Muscle of arm (tissue), 12 donors: Measurements from ENCODE around the gene FBXO4. TPM values are rescaled to one million over a fixed set of nuclear protein-coding genes. Genes with fewer than 3 reads are reported as not detected.
A peak's percentile ranks its signal among the peaks of the same experiment; 100 is the strongest.
"Not testable (repeated sequence)": the region's sequence is repeated elsewhere in the genome, so short reads cannot be mapped to it uniquely, and the experiment has no call there.

ENCODE experiments used
- DNase-seq: peaks from one replicate; pipeline ENCODE4 v3.0.0-alpha.2; 2013
- polyA plus RNA-seq, 12 donors: library from polyadenylated mRNA; unstranded; fragments of 120-200 nt; gene quantifications; one replicate each; pipeline ENCODE4 v1.2.1, GENCODE V29; 2013; ENCODE audit not compliant: insufficient read length in 12 of 12

Gene FBXO4
- polyA plus RNA-seq, 12 donors = 8.0 to 15.0 (median 12.4) TPM; not detected in 1

GRCh38 chr5:41918105-41918504 lies 7.0 kb upstream of the FBXO4 start:
- DNase-seq = no peak

- no peak for DNase-seq
Measured at GRCh38 chr5:41921166-41921565, 3.9 kb upstream of the FBXO4 start.

DNA sequence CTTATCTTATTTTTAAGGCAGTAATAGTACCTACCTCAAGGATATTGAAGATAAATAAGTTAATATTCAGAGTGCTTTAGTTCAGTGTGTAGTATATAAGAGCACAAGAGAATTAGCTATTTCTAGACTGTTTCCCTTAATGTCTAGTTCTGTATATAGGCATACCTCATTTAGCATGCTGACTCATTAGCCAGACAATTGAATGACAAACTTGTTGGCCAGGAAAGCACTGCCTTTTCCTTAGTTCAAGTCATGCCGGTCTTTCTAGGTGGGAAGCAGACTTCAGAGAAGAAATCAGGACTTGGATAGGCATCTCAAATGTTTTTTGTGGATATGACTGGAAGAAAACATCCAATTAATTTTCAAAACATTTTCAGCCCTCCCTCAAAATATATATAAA lies 3.2 kb upstream of the FBXO4 start:
- no peak for DNase-seq

GRCh38 chr5:41924526-41924871 lies 582 bp upstream of the FBXO4 start:
- DNase-seq = no peak

GRCh38 chr5:41925555-41925951 lies 472 bp downstream of the FBXO4 start:
- peak; percentile 51 for DNase-seq

DNA sequence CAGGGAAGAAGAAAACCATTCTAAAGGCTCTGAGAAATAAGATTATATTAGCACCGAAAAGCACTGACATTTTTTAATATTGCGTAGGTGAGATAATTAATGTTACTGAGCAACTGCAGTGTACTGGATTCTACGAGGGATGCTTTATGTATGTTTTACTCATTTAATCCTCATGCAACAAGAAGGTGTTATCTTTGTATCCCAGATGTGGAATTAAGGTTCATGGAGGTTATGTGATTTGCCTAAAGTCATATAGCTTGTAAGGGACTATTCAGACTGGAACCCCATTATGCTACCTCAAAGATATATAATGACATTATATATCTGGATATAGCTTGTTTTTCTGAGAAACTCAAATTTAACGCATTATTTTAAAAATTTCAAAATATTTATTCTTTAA lies 2.5 kb downstream of the FBXO4 start:
- DNase-seq = no peak

DNA sequence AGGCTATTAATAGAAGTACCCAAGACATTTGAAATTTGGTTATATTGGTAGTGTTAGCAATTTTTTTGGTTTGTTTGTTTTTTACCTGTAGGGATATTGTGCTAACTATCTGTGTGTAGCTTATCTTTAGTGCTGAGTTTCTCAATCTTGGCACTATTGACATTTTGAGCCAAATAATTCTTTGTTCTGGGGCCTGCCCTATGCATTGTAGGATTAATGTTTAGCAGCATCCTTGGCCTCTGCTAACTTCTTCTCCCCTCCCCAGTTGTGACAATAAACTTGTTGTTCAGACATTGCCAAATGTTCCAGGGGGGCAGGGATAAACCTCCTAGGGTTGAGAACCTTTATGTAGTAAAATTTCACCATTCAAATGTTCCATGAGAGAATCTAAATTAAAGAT lies 4.0 kb downstream of the FBXO4 start:
- DNase-seq = no peak

- no peak for DNase-seq
Measured at GRCh38 chr5:41932770-41933169, 7.7 kb downstream of the FBXO4 start.

DNA sequence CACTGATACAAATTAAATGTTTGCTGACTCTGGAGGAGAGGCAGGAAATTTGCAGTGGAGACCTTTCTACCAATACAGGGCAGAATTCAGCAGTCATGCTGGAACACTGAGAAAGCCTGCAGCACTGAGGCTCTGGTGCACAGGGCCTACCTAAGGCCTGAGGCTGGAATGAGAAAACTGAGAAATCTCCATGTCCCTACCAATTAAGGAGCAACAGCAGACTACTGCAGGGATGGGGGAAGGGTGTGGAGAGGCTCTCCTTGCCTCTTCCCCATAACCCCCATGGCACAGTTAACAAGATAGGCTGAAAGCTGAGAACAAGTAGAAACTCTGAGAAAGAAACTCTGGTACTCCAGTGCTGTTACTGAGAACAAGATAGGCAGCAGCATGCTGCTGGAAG lies 10.5 kb downstream of the FBXO4 start:
- DNase-seq = no peak

DNA sequence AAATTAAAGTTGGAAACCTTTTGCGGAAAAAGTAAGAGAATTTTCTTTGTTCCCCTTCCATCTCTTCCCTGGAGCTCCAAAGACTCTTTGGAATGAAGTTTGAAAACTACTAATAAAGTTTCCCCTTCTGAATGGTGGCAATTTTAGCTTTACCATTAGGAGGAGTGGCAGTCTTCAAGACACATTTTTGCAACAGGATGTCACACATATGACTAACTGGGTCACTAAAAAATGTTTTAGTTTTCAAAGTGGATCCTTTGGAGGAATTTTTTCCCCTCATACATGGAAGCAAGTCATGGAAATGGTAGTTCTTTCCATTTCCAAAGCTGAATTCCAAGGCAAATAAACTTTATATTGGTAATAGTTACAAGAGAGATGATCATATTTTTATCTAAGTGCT lies 15.6 kb downstream of the FBXO4 start:
- no peak for DNase-seq

GRCh38 chr5:41945332-41945955 lies 20.4 kb downstream of the FBXO4 start:
- DNase-seq = not testable (repeated sequence)

- DNase-seq = no peak
Measured at GRCh38 chr5:41951224-41951623, 26.1 kb downstream of the FBXO4 start.

GRCh38 chr5:41954286-41954685 lies 29.2 kb downstream of the FBXO4 start:
- no peak for DNase-seq

DNA sequence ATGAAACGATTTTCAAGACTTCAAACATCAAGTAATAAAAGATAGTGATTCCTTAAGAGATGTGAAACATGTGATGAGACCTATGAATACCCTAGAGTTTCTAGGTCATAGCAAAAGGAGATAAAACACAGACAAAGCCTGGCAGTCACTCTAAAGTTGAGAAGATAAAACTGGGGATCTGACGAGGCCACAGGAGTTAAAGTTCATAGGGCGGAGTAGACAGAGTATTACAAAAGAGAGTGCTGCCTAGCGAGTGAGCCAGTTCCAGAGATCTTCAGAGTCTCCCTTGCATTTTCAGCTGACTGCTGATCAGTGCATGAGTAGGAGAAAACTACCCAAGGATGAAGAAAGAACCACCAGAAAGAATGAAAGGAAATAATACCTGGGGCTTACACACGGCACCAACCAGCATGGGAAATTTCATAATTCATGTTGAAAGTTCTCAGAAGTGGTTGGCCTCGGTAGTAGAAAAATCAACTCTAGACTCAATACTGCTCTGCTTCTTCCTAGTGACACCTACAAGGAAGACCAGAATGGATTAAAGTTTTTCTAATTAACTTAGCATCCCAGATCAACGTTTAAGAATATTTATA lies 30.4 kb downstream of the FBXO4 start:
- DNase-seq = no peak

DNA sequence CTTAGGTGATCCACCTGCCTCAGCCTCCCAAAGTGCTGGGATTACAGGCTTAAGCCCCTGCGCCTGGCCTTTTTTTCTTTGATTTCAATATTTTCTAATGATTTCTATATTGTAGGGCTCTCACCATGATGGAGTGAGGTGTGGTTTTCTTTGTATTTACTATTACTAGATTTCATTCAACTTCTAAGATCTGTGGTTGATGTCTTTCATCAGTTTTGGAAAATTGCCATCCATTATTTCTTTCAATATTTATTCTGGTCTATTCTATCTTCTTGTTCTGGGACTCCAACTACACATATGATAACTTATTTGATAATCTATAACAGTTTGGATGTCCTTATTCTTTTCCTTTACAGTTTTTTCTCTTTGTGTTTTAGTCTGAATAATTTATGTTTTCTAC lies 31.9 kb downstream of the FBXO4 start:
- no peak for DNase-seq

- DNase-seq = no peak
Measured at GRCh38 chr5:41960481-41960880, 35.4 kb downstream of the FBXO4 start.

GRCh38 chr5:41961736-41962135 lies 36.7 kb downstream of the FBXO4 start:
- DNase-seq = no peak

GRCh38 chr5:41962491-41962890 lies 37.4 kb downstream of the FBXO4 start:
- DNase-seq = no peak

- DNase-seq = no peak
Measured at GRCh38 chr5:41966401-41967105, 41.5 kb downstream of the FBXO4 start.

DNA sequence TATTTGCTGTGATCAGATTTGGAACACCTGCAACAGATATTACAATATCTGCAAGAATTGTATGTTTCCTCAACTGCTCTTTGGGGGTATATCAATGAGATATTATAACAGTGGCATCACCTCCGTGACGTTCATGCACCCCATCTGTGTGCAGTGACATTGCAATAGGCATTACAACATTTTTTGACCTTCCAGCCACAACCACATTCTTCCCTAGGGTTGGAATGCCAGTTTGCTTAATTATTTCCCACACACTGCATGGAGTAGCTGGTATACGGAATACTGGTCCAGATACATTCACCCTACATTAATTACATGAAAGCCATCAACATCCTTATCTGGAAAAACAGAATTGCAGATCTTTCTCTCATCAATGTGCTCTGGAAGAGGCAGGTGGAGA lies 42.3 kb downstream of the FBXO4 start:
- DNase-seq = no peak

DNA sequence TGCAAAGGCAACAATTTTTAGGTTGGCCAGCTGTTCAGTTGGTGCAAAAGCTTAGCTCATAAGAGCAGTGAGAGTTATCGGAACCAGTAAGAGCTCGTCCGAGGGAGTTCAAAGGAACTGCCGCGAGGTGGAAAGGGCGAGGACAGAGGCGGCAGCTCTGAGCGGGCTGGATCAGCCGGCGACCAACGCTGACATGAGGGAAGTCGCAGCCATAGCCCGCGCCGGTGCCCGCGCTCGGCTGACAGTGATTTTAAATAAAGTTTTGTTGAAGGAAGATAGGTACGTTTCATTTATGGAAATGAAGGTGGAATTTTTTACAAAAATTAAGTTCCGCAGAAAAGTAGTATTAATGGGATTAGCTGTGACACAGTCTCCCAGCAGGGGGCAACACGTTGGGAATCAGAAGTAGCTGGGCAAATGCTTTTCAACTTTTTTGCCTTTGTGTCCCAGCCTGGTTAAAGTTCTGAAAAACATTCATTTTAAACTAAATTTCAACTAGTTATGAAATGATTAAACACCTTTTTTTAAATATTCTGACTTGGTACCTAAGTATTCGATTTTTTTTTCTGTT lies 43.2 kb downstream of the FBXO4 start:
- no peak for DNase-seq

DNA sequence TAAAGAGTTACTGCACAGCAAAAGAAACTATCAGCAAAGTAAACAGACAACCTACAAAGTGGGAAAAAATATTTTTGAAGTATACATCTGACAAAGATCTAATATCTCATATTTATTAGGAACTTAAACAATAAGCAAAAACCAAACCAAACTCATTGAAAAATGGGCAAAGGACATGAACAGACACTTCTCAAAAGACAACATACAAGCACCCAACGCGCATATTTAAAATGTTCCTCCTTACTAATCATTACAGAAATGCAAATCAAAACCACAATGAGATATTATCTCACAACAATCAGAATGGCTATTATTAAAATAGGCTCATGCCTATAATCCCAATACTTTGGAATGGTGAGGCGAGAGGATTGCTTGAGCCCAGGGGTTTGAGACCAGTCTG lies 48.0 kb downstream of the FBXO4 start:
- DNase-seq = no peak

GRCh38 chr5:41973887-41974286 lies 48.8 kb downstream of the FBXO4 start:
- DNase-seq = no peak
